Measurements from ENCODE around the gene PAX3. TPM values are rescaled to one million over a fixed set of nuclear protein-coding genes. Genes with fewer than 3 reads are reported as not detected.
A peak's percentile ranks its signal among the peaks of the same experiment; 100 is the strongest.

The PAX3 gene
- total and polyA plus RNA-seq, 5 donors, result 0.23 to 0.34 (median 0.25) TPM; not detected in 2

DNA sequence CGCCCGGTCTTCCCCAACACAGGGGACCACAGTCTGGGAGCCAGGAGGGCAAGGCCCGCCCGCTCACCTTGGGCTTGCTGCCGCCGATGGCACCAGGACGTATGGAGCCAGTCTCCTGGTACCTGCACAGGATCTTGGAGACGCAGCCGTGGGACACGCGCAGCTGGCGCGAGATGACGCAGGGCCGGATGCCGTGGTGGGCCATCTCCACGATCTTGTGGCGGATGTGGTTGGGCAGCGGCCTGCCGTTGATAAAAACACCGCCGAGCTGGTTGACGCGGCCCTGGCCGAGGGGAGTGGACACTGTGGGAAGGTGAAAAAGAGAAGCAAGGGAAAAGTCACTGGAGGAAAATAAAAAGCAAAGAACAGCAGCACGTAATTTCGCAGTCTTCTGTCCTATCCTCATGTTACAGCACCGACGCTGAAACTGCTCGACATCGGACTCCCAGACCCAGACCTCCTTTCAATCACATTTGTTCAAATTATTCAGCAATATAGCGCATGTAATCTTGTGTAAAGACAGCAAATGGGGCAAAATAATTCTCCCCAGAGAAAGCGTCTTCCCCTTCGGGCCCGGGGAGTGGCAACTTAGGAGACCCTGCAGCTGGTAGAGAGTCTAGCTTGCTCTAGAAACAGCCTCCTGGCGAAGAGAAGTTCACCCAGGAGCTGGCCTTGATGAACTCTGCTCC, 1.7 kb downstream of the PAX3 start:
- no peaks in the 10 kb centered on the region for H3K9me3 ChIP-seq (ENCODE audit: control insufficient read depth, low read length)
- ATAC-seq (no peak), DNase-seq (peak in 1 of 3 donors; percentile 48)
- H3K27me3 ChIP-seq (ENCODE audit: control insufficient read depth, insufficient read depth), result no peaks in the 10 kb centered on the region
- intact Hi-C loops (cut with DNase I), result loop anchor here in 1 of 4 donors (10.0 kb wide), 1 partner anchor 232 kb away; no protein-coding TSS in a partner anchor
- 13% methylated on average over 36 of the region's 36 CpGs for WGBS
- no peak overlapping the region for H3K27ac ChIP-seq (ENCODE audit: low read length)
- no peak overlapping the region for H3K4me3 ChIP-seq (ENCODE audit: low read length)
- peaks cover 6% of the 10 kb centered on the region for H3K4me1 ChIP-seq (ENCODE audit: control insufficient read depth, insufficient read depth, low read length)

DNA sequence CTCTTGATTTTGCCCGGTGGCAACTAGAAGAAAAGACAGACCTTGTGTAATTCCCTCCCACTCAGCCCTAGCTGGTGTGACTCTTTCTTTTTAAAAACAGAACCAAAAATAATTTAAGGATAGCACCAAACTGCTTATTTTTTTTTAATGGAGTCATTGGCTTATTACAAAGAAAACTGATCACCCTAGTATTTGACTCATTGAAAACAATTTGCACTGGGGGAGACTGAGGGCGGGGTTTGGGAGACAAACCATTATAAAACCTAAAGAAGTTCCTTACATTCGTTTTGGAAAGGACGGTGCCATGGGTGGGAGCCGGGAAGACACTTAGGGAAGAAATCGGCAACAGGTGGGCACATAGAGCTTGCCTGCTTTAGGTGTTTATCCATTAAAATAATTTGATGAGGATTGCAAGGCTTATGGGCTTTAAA, 2.5 kb downstream of the PAX3 start:
- intact Hi-C loops (cut with DNase I), result loop anchor here in 1 of 4 donors (10.0 kb wide), 1 partner anchor 232 kb away; no protein-coding TSS in a partner anchor
- no peak for ATAC-seq

DNA sequence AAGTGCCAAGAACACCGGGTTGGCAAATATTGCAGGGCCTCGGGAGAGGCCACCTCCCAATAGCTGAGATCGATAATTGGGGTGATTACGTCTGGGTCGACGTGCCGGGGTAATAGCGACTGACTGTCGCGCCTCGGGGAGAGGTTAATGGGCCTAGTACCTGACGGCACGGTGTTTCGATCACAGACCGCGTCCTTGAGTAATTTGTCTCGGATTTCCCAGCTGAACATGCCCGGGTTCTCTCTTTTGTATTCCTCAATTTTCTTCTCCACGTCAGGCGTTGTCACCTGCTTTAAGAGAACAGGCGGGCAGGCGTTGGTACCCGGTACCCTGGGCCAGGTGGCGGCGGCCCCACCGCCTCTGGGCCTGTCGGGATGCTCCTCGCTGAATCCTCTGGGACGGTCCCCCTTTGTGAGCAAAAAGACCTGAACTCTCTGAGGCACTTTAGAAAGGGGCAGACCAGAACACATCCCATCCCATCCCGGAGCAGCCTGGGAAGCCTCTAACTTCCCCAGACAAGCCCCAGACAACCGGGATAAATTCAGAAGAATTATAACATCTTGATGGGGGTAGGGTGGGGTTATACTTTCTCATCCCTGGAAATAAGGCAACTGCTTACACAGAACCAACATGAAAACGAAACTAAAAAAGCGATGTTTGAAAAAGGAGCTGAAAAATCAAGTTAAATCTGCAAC, 3.3 kb downstream of the PAX3 start:
- ATAC-seq (no peak), DNase-seq (peak in 1 of 3 donors; percentile 12)
- Histone ChIP-seq H3K27ac (ENCODE audit: low read length) (no peak overlapping the region), H3K27me3 (ENCODE audit: control insufficient read depth, insufficient read depth) (no peaks in the 10 kb centered on the region), H3K4me3 (ENCODE audit: low read length) (peak overlapping the region; percentile 36), H3K9me3 (ENCODE audit: control insufficient read depth, low read length) (no peaks in the 10 kb centered on the region), H3K4me1 (ENCODE audit: control insufficient read depth, insufficient read depth, low read length) (peaks cover 6% of the 10 kb centered on the region)
- WGBS, result 8% methylated on average over 33 of the region's 33 CpGs
- intact Hi-C loops (cut with DNase I), result loop anchor here in 1 of 4 donors (10.0 kb wide), 1 partner anchor 231 kb away; no protein-coding TSS in a partner anchor

More for the DNA sequence above, 2.5 kb downstream of the PAX3 start:
- peak overlapping the region; percentile 36 for H3K4me3 ChIP-seq (ENCODE audit: low read length)
- H3K27ac ChIP-seq (ENCODE audit: low read length), result no peak overlapping the region
- 15% methylated on average over 6 of the region's 6 CpGs for WGBS
- no peak for DNase-seq
- no peaks in the 10 kb centered on the region for H3K27me3 ChIP-seq (ENCODE audit: control insufficient read depth, insufficient read depth)
- no peaks in the 10 kb centered on the region for H3K9me3 ChIP-seq (ENCODE audit: control insufficient read depth, low read length)
- H3K4me1 ChIP-seq (ENCODE audit: control insufficient read depth, insufficient read depth, low read length), result peaks cover 6% of the 10 kb centered on the region

DNA sequence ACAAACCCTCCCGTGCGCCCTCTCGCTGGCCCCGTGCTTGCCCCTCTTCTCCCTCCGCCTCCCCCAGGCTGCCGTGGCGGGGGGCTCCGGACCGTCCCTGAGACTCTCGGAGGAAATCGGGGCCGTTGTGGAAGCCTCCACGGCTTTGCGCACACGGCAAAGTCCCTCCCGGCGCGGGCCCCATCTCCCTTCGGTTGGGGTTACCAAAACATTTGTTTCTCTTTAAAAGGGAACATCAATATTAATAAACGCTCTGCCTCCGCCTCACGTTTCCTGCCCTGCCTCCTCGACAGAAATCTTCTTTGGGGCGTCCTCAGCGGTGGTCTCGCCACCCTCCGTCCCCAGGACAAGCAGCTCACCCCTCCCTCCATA, 3.8 kb downstream of the PAX3 start:
- ATAC-seq, result no peak
- peaks cover 6% of the 10 kb centered on the region for H3K4me1 ChIP-seq (ENCODE audit: control insufficient read depth, insufficient read depth, low read length)
- intact Hi-C loops (cut with DNase I), result loop anchor here in 1 of 4 donors (10.0 kb wide), 1 partner anchor 230 kb away; no protein-coding TSS in a partner anchor
- H3K4me3 ChIP-seq (ENCODE audit: low read length), result peak overlapping the region; percentile 36
- H3K27ac ChIP-seq (ENCODE audit: low read length), result no peak overlapping the region
- H3K27me3 ChIP-seq (ENCODE audit: control insufficient read depth, insufficient read depth), result no peaks in the 10 kb centered on the region
- 7% methylated on average over 27 of the region's 27 CpGs for WGBS
- DNase-seq, result peak in 1 of 3 donors; percentile 38
- no peaks in the 10 kb centered on the region for H3K9me3 ChIP-seq (ENCODE audit: control insufficient read depth, low read length)

DNA sequence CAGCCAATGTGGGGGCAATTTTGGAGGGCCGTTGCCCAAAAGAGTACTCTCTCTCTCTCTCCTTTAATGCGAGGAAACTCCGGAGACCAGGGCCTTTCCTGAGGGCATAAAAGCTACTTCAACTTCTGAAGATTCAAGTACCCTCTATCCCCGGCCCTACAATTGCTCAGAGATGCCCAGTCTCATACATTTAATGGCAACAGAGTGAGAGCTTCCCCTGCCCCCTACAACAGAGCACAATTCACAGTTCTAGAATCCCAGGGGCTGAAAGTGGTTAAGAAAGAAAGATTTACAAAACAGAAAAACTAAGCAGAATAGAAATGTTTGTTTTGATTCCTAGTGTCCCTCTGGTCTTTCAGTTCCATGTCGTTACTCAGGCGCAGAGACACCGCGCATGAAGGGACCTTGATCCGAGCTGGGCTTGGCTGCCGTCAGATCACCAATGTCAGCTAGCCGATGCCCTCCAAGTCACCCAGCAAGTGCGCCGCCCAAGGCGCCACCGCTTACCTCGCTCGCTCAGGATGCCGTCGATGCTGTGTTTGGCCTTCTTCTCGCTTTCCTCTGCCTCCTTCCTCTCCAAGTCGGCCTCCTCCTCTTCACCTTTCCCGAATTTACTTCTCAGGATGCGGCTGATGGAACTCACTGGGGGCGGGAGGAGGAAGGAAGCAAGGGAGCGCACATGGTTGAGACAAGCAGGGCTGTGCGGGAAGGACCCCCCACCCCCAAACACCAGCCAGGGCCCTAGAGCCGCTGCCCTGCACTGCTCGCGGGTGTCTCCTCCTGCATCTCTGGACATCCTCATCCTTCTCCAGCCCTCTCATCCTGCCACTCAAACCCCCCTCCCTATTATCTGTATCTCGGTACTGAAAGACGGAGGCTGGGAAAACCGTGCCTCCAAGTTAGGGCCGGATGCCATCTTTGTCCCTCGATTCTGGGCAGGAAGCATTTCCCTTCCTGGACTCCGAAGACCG, 4.9 kb downstream of the PAX3 start:
- Histone ChIP-seq H3K4me3 (ENCODE audit: low read length) (no peak overlapping the region), H3K4me1 (ENCODE audit: control insufficient read depth, insufficient read depth, low read length) (peaks cover 3% of the 10 kb centered on the region), H3K9me3 (ENCODE audit: control insufficient read depth, low read length) (no peaks in the 10 kb centered on the region), H3K27ac (ENCODE audit: low read length) (no peak overlapping the region), H3K27me3 (ENCODE audit: control insufficient read depth, insufficient read depth) (peaks cover 6% of the 10 kb centered on the region)
- ATAC-seq (no peak), DNase-seq (peak in 1 of 3 donors; percentile 36)
- WGBS, result 19% methylated on average over 36 of the region's 36 CpGs
- intact Hi-C loops (cut with DNase I), result loop anchor here in 1 of 4 donors (10.0 kb wide), 1 partner anchor 229 kb away; no protein-coding TSS in a partner anchor

DNA sequence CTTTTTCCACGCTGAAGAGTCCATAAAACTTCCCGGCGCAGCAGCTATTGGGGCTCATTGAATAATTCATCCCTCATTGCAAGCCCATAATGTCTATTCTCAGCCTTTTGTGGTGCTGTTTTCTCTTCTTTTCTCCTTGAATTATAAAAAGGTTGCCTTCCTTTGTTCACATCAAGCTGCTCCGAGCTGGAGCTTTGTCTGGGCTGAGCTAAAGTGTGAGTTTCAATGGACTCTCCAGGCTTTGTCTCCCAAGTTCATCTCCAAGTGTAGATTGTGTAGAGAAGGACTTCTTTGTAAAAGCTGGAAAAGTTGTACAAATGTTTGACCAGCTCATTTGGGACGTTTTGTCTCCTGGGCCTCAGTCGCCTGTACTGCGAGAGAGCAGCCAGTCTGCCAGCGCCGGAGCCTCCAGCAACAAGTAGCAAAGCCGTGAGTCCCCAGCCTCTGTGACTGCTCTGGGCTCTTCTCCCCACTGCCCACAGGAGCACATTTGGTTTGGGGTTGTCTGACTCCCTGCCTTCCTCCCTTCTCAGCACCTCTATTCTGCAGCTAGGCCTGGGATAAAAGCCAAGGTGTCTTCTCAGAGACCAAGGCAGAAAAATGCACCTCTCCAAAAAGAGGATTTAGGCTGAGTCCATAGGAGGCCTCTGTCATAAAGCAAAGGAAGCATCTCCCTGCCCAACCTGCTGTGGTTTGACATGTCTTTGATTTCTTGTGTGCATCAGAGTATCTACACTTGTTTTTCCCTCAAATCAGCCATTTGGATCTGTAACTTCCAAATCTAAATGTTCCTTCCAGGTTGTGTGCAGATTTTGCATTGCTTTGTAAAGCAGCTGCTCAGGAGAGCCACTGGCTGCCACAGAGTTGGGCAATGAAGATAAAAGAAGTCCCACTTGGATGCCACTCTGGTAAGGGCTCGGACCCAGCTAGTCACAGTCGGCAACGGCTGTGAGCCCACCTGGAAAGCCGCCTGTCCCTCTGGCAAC, 6.4 kb downstream of the PAX3 start:
- H3K4me3 ChIP-seq (ENCODE audit: low read length), result no peak overlapping the region
- H3K27ac ChIP-seq (ENCODE audit: low read length), result no peak overlapping the region
- WGBS, result 48% methylated on average over 14 of the region's 14 CpGs
- H3K4me1 ChIP-seq (ENCODE audit: control insufficient read depth, insufficient read depth, low read length), result no peaks in the 10 kb centered on the region
- intact Hi-C loops (cut with DNase I), result loop anchor here in 1 of 4 donors (10.0 kb wide), 1 partner anchor 228 kb away; no protein-coding TSS in a partner anchor
- H3K9me3 ChIP-seq (ENCODE audit: control insufficient read depth, low read length), result no peaks in the 10 kb centered on the region
- DNase-seq, result peak in 1 of 3 donors; percentile 18
- no peak for ATAC-seq
- peaks cover 14% of the 10 kb centered on the region for H3K27me3 ChIP-seq (ENCODE audit: control insufficient read depth, insufficient read depth)

DNA sequence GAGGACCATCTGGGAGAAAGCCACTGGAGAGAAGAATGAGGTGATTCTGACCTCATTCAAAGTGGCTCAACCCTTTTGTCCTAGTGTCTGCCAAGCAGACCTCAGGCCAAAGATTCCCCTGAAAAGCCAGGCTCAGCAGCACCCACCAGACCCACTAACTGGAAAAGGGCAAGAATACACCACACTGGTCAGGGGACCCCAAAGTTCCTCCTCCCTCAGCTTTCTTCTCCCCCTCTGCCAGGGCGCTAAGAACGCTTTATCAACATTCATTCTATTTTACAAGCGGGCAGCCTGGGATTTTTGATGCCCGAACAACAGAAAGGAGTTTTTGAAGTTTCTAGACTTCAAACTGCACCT, 7.3 kb downstream of the PAX3 start:
- H3K27me3 ChIP-seq (ENCODE audit: control insufficient read depth, insufficient read depth), result peaks cover 19% of the 10 kb centered on the region
- no peak overlapping the region for H3K27ac ChIP-seq (ENCODE audit: low read length)
- H3K4me3 ChIP-seq (ENCODE audit: low read length), result no peak overlapping the region
- intact Hi-C loops (cut with DNase I), result loop anchor here in 1 of 4 donors (10.0 kb wide), 1 partner anchor 227 kb away; no protein-coding TSS in a partner anchor
- H3K4me1 ChIP-seq (ENCODE audit: control insufficient read depth, insufficient read depth, low read length), result no peaks in the 10 kb centered on the region
- 20% methylated on average over 4 of the region's 4 CpGs for WGBS
- no peak for ATAC-seq
- no peak for DNase-seq
- no peaks in the 10 kb centered on the region for H3K9me3 ChIP-seq (ENCODE audit: control insufficient read depth, low read length)

DNA sequence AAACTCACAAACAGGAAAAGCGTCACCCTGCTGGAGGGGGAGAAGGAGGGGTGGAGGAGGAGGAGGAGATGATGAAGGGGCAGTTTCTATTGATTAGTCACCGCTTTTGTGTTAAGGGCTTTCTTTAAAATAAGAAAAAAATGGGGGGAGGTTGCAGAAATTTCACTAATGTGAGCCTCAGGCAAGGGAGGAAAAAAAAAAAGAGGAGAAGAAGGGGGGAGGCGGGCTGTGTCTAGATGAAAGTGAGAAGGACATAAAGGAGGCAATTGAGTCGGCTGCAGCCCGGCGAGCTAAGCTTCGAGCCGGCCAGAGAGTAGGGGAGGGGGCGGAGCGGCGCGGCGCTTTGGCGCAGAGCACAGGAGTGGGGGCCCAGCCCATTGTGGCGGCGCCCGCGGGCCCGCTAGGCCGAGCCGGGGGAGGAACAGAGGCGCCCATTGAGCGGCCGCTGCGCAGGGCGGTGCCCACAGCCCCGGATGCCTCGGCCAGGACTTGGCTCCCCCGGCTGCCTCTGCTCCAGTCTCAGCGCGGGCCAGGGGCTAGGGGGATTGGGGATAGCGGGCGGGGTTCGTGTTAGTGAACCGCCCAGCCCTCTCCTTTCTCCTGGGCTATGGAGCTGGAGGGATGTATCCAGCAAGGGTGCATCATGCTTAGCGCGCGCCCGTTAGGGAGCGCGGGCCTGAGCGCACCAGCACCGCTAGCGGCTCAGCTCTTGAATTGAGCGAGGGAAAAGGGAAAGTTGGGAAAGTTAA, 7.9 kb downstream of the PAX3 start:
- Histone ChIP-seq H3K27ac (ENCODE audit: low read length) (no peak overlapping the region), H3K27me3 (ENCODE audit: control insufficient read depth, insufficient read depth) (peaks cover 19% of the 10 kb centered on the region), H3K9me3 (ENCODE audit: control insufficient read depth, low read length) (no peaks in the 10 kb centered on the region), H3K4me1 (ENCODE audit: control insufficient read depth, insufficient read depth, low read length) (no peaks in the 10 kb centered on the region), H3K4me3 (ENCODE audit: low read length) (no peak overlapping the region)
- DNase-seq (peak in 1 of 3 donors; percentile 49), ATAC-seq (peak; percentile 38 to 54)
- 2% methylated on average over 45 of the region's 45 CpGs for WGBS
- intact Hi-C loops (cut with DNase I), result loop anchor here in 1 of 4 donors (10.0 kb wide), 1 partner anchor 226 kb away; no protein-coding TSS in a partner anchor

DNA sequence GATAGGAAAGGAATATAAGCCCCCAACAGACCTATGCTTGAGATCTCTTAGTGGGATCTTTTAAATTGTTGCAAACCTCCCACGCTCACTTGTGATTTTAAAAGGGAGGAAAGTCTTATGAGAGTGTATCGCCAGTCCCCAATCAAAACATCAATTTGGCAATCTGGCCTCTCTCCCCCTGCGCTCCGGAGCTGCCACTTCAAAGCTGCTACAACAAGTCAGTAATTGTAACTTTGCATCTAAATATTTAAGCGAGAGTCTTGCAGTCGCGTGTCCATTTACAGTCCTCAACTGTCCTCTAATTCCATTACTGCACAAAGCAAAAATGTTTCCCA, 8.4 kb downstream of the PAX3 start:
- intact Hi-C loops (cut with DNase I), result loop anchor here in 1 of 4 donors (10.0 kb wide), 1 partner anchor 226 kb away; no protein-coding TSS in a partner anchor
- 15% methylated on average over 7 of the region's 7 CpGs for WGBS
- Histone ChIP-seq H3K4me1 (ENCODE audit: control insufficient read depth, insufficient read depth, low read length) (no peaks in the 10 kb centered on the region), H3K27ac (ENCODE audit: low read length) (no peak overlapping the region), H3K9me3 (ENCODE audit: control insufficient read depth, low read length) (no peaks in the 10 kb centered on the region), H3K27me3 (ENCODE audit: control insufficient read depth, insufficient read depth) (peaks cover 19% of the 10 kb centered on the region), H3K4me3 (ENCODE audit: low read length) (no peak overlapping the region)
- ATAC-seq (no peak), DNase-seq (no peak)

Data from right cardiac atrium (tissue), 5 donors.